HCT116 (cell line): ENCODE measurements around the gene MRPL16. TPM values are rescaled to one million over a fixed set of nuclear protein-coding genes. Genes with fewer than 3 reads are reported as not detected.

Experiments
- ATAC-seq: fragments of 200-7000 bp; cut with Tn5 transposase; 2 replicates; pipeline ENCODE4 v1.9.1; 2020; ENCODE audit warnings: mild to moderate bottlenecking, moderate library complexity
- BruUV-seq: library from RNA; stranded (reverse); fragments of 400-500 nt; replicated peaks from 2 replicates; lab custom pipeline; 2021; lab: Mats Ljungman, UMichigan
- CTCF ChIA-PET: fragments of 300-600 bp; sonication (Branson Sonifier 250); formaldehyde crosslinking; loops from one replicate; lab custom pipeline; 2021; ENCODE audit warnings: antibody characterized with exemption; lab: Charles Lee
- POLR2A ChIA-PET: fragments of 300-600, 350-600 bp; sonication (Branson Sonifier 250); formaldehyde crosslinking; loops from one replicate; lab custom pipeline; 2021; ENCODE audit warnings: antibody characterized with exemption; lab: Charles Lee
- RAD21 ChIA-PET, 2 experiments: fragments of 300-600 bp; sonication (Branson Sonifier 250); formaldehyde crosslinking; loops; one replicate each; lab custom pipeline; 2023; ENCODE audit warnings: low total read pairs in 2 of 2; ENCODE audit not compliant: uncharacterized antibody in 2 of 2, unreplicated experiment in 2 of 2, low non-redundant PET in 1 of 2; lab: Charles Lee
- DNase-seq: peaks from one replicate; pipeline ENCODE4 v3.0.0-alpha.2; 2010; ENCODE audit warnings: low read depth, low spot score
- H2AFZ ChIP-seq: fragments of 200-600 bp; shearing (Covaris generic), sonication (generic); 2 replicates; pipeline ENCODE4 v1.6.1; 2017; ENCODE audit warnings: low read depth, mixed run types, mixed read lengths, antibody characterized with exemption, low read length; ENCODE audit not compliant: poor library complexity, severe bottlenecking
- H3K27ac ChIP-seq: 2 replicates; pipeline ENCODE4 v1.5.1; 2012; ENCODE audit warnings: low read depth, low read length
- H3K27me3 ChIP-seq: fragments of 200-600 bp; sonication (generic); 2 replicates; pipeline ENCODE4 v1.6.1; 2016; ENCODE audit warnings: mixed run types, low read length, mixed read lengths; ENCODE audit not compliant: insufficient read depth
- H3K36me3 ChIP-seq, 2 experiments: fragments of 200-500 bp in 1 of 2; fragments of 200-600 bp in 1 of 2; sonication (Bioruptor generic) in 1 of 2; sonication (generic) in 1 of 2; 2 replicates each; pipeline versions ENCODE4 v1.5.1 to v1.6.1; 2014 to 2016; ENCODE audit warnings: low read length in 2 of 2, inconsistent platforms in 1 of 2, mixed read lengths in 1 of 2, mixed run types in 1 of 2; ENCODE audit not compliant: insufficient read depth in 2 of 2, control insufficient read depth in 1 of 2
- H3K4me1 ChIP-seq, 2 experiments: fragments of 200-600 bp in 1 of 2; sonication (generic) in 1 of 2; 2 replicates each; pipeline versions ENCODE4 v1.5.1 to v1.6.1; 2012 to 2017; ENCODE audit warnings: low read length in 2 of 2, inconsistent platforms in 1 of 2, mild to moderate bottlenecking in 1 of 2, mixed read lengths in 1 of 2, mixed run types in 1 of 2, moderate library complexity in 1 of 2; ENCODE audit not compliant: insufficient read depth in 2 of 2, control insufficient read depth in 1 of 2
- H3K4me2 ChIP-seq: fragments of 200-600 bp; sonication (generic); 2 replicates; pipeline ENCODE4 v1.6.1; 2017; ENCODE audit warnings: mixed run types, low read length, mixed read lengths
- H3K4me3 ChIP-seq, 2 experiments: fragments of 200-600 bp in 1 of 2; sonication (generic) in 1 of 2; replicated peaks in 1 of 2; 2 replicates each; pipeline ENCODE4 v1.5.1; 2011 to 2016; ENCODE audit warnings: low read length in 2 of 2, control low read depth in 1 of 2, low read depth in 1 of 2, mild to moderate bottlenecking in 1 of 2, mixed read lengths in 1 of 2, mixed run types in 1 of 2
- H3K79me2 ChIP-seq: fragments of 200-600 bp; sonication (generic); 2 replicates; pipeline ENCODE4 v1.6.1; 2017; ENCODE audit warnings: mild to moderate bottlenecking, mixed run types, low read length, moderate library complexity, mixed read lengths; ENCODE audit not compliant: insufficient read depth
- H3K9ac ChIP-seq: fragments of 200-600 bp; sonication (generic); 2 replicates; pipeline ENCODE4 v1.6.1; 2016; ENCODE audit warnings: low read length, mixed read lengths
- H3K9me2 ChIP-seq: fragments of 200-600 bp; sonication (generic), shearing (Covaris generic); 2 replicates; pipeline ENCODE4 v1.6.1; 2017; ENCODE audit warnings: mixed run types, mild to moderate bottlenecking, moderate library complexity; ENCODE audit not compliant: insufficient read depth
- H3K9me3 ChIP-seq, 2 experiments: fragments of 200-500 bp in 1 of 2; fragments of 200-600 bp in 1 of 2; sonication (Bioruptor generic) in 1 of 2; sonication (generic) in 1 of 2; 2 replicates each; pipeline ENCODE4 v1.6.1; 2014 to 2017; ENCODE audit warnings: low read length in 2 of 2, mixed read lengths in 2 of 2, inconsistent platforms in 1 of 2, low read depth in 1 of 2, mild to moderate bottlenecking in 1 of 2, mixed run types in 1 of 2, moderate library complexity in 1 of 2; ENCODE audit not compliant: control insufficient read depth in 1 of 2, insufficient read depth in 1 of 2
- H4K20me1 ChIP-seq: fragments of 200-600 bp; sonication (generic), shearing (Covaris generic); 2 replicates; pipeline ENCODE4 v1.6.1; 2017; ENCODE audit warnings: mixed run types, mild to moderate bottlenecking, moderate library complexity; ENCODE audit not compliant: insufficient read depth
- CBX3 ChIP-seq: IDR thresholded peaks from 2 replicates; pipeline ENCODE4 v1.6.1; 2012; ENCODE audit warnings: low read depth
- EGR1 ChIP-seq: IDR thresholded peaks from 2 replicates; pipeline ENCODE4 v1.6.1; 2012; ENCODE audit warnings: low read depth
- ELF1 ChIP-seq: IDR thresholded peaks from 2 replicates; pipeline ENCODE4 v1.6.1; 2012; ENCODE audit warnings: low read depth, borderline replicate concordance
- EZH2phosphoT487 ChIP-seq: fragments of 200-600 bp; IDR thresholded peaks from 2 replicates; pipeline ENCODE4 v1.6.1; 2018; ENCODE audit warnings: antibody characterized with exemption, borderline replicate concordance
- FOSL1 ChIP-seq: IDR thresholded peaks from 2 replicates; pipeline ENCODE4 v1.6.1; 2012; ENCODE audit warnings: low read depth
- JUND ChIP-seq: IDR thresholded peaks from 2 replicates; pipeline ENCODE4 v1.6.1; 2012
- POLR2AphosphoS5 ChIP-seq: IDR thresholded peaks from 2 replicates; pipeline ENCODE4 v1.6.1; 2011; ENCODE audit warnings: mild to moderate bottlenecking, low read depth, low read length, moderate library complexity
- REST ChIP-seq: IDR thresholded peaks from 2 replicates; pipeline ENCODE4 v1.6.1; 2012; ENCODE audit warnings: low read depth
- SIN3A ChIP-seq: IDR thresholded peaks from 2 replicates; pipeline ENCODE4 v1.6.1; 2012; ENCODE audit warnings: low read depth
- TCF7L2 ChIP-seq: IDR thresholded peaks from 2 replicates; pipeline ENCODE4 v1.7.0; 2011; ENCODE audit warnings: borderline replicate concordance, inconsistent platforms; ENCODE audit not compliant: insufficient read depth, insufficient read length; ENCODE audit errors: extremely low read depth
- ZNF274 ChIP-seq: fragments of 200-500 bp; sonication (Bioruptor generic); IDR thresholded peaks from 2 replicates; pipeline ENCODE4 v1.6.1; 2014; ENCODE audit warnings: mild to moderate bottlenecking, low read depth, low read length, inconsistent platforms
- intact Hi-C: fragments of 100-400 bp; cut with micrococcal nuclease; formaldehyde crosslinking; loops from 2 replicates; pipeline ENCODE4 v1.10.0; 2022
- total RNA-seq: library from RNA; stranded (reverse); gene quantifications from one replicate; pipeline ENCODE4 v1.2.1, GENCODE V29; 2021; ENCODE audit not compliant: unreplicated experiment
- TF ChIP-seq, protein P1 (sequence below): IDR thresholded peaks from 2 replicates; pipeline ENCODE4 v1.6.1; 2012
- TF ChIP-seq, protein P2 (sequence below): IDR thresholded peaks from 2 replicates; pipeline ENCODE4 v1.6.1; 2012
- TF ChIP-seq, protein P3 (sequence below), 3 experiments: fragments of 200-600 bp in 1 of 3; sonication (generic) in 1 of 3; IDR thresholded peaks in 2 of 3; conservative IDR thresholded peaks in 1 of 3; 2 replicates each; pipeline ENCODE4 v1.5.1; 2012 to 2017; ENCODE audit warnings: low read depth in 2 of 3, low read length in 2 of 3, antibody characterized with exemption in 1 of 3, borderline replicate concordance in 1 of 3, control low read depth in 1 of 3, mild to moderate bottlenecking in 1 of 3, mixed read lengths in 1 of 3, mixed run types in 1 of 3, moderate library complexity in 1 of 3; ENCODE audit not compliant: insufficient read depth in 1 of 3

MRPL16 gene
- total RNA-seq, 1 experiment from 2014 or later = 61.0 TPM

GRCh38 chr11:59800390-59801025 lies 10.1 kb downstream of the MRPL16 start:
- CTCF ChIA-PET = interaction anchor here (3.3 kb wide), 1 partner anchor 45 kb away, joined by 40 read pairs; the partner anchor contains the start of gene STX3
- Histone ChIP-seq H3K9me3 (no peaks in the 10 kb centered on the region), H3K9ac (no peak overlapping the region), H3K4me1 (peaks cover 0 to 7% of the 10 kb centered on the region in 2 experiments; a peak in 1 of 4 replicates), H3K4me2 (no peak overlapping the region), H3K27me3 (no peaks in the 10 kb centered on the region), H4K20me1 (no peaks in the 10 kb centered on the region), H2AFZ (no peak overlapping the region), H3K27ac (no peak overlapping the region), H3K4me3 (no peak overlapping the region), H3K36me3 (peaks cover 11 to 18% of the 10 kb centered on the region in 2 experiments; a peak in 3 of 4 replicates), H3K9me2 (no peaks in the 10 kb centered on the region), H3K79me2 (no peaks in the 10 kb centered on the region)
- DNase-seq (no peak), ATAC-seq (no peak)
- no TSS peak for BruUV-seq
- RAD21 ChIA-PET = interaction anchor here (0.5 to 1.0 kb wide), 2 partner anchors 46 to 144 kb away, joined by 3 read pairs; no protein-coding TSS in a partner anchor
- TF ChIP-seq SIN3A = no peak
- TF ChIP-seq ZNF274 = no peak
- no peak for TF ChIP-seq CBX3
- TF ChIP-seq, protein P1, sequence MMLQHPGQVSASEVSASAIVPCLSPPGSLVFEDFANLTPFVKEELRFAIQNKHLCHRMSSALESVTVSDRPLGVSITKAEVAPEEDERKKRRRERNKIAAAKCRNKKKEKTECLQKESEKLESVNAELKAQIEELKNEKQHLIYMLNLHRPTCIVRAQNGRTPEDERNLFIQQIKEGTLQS = no peak
- no peak for TF ChIP-seq TCF7L2
- TF ChIP-seq EZH2phosphoT487 = no peak
- no peak for TF ChIP-seq POLR2AphosphoS5
- TF ChIP-seq, protein P2, sequence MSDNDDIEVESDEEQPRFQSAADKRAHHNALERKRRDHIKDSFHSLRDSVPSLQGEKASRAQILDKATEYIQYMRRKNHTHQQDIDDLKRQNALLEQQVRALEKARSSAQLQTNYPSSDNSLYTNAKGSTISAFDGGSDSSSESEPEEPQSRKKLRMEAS = no peak
- no peak for TF ChIP-seq JUND
- TF ChIP-seq EGR1 = no peak
- TF ChIP-seq, protein P3, sequence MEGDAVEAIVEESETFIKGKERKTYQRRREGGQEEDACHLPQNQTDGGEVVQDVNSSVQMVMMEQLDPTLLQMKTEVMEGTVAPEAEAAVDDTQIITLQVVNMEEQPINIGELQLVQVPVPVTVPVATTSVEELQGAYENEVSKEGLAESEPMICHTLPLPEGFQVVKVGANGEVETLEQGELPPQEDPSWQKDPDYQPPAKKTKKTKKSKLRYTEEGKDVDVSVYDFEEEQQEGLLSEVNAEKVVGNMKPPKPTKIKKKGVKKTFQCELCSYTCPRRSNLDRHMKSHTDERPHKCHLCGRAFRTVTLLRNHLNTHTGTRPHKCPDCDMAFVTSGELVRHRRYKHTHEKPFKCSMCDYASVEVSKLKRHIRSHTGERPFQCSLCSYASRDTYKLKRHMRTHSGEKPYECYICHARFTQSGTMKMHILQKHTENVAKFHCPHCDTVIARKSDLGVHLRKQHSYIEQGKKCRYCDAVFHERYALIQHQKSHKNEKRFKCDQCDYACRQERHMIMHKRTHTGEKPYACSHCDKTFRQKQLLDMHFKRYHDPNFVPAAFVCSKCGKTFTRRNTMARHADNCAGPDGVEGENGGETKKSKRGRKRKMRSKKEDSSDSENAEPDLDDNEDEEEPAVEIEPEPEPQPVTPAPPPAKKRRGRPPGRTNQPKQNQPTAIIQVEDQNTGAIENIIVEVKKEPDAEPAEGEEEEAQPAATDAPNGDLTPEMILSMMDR (IDR thresholded peaks at IDR 0.05 in 2 of 3, conservative IDR thresholded peaks at IDR 0.05 in 1 of 3; ENCODE audit: borderline replicate concordance in 1 of 3, insufficient read depth in 1 of 3, low read depth in 2 of 3, low read length in 2 of 3) = no peak
- no peak for TF ChIP-seq ELF1
- TF ChIP-seq FOSL1 = no peak
- no peak for TF ChIP-seq REST
- POLR2A ChIA-PET = interaction anchor here (2.3 kb wide), 1 partner anchor 45 kb away, joined by 15 read pairs; the partner anchor contains the start of gene STX3
- intact Hi-C loops = loop anchor here (10.0 kb wide), 2 partner anchors 116 to 366 kb away; partner anchors contain the start of gene OR5A1
